ENCODE data around the gene KCNQ4.

The KCNQ4 gene

GRCh38 chr1:40803447-40803846 is 19.9 kb downstream of the KCNQ4 start:
- TF ChIP-seq ZNF274 (IDR thresholded peaks at IDR 0.05; ENCODE audit: low read depth, low read length), result no peak
- no peak overlapping the region for H3K4me3 ChIP-seq (ENCODE audit: low read length)

- TF ChIP-seq ZNF274 (IDR thresholded peaks at IDR 0.05; ENCODE audit: low read depth, low read length), result no peak
- H3K4me3 ChIP-seq (ENCODE audit: low read length), result no peak overlapping the region
Observed at GRCh38 chr1:40803902-40804301, 20.3 kb downstream of the KCNQ4 start.

GRCh38 chr1:40806240-40806639 is 22.7 kb downstream of the KCNQ4 start:
- H3K4me3 ChIP-seq (ENCODE audit: low read length), result no peak overlapping the region
- TF ChIP-seq ZNF274 (IDR thresholded peaks at IDR 0.05; ENCODE audit: low read depth, low read length), result no peak

- no peak for TF ChIP-seq ZNF274 (IDR thresholded peaks at IDR 0.05; ENCODE audit: low read depth, low read length)
- H3K4me3 ChIP-seq (ENCODE audit: low read length), result no peak overlapping the region
Observed at GRCh38 chr1:40806731-40807695, 23.4 kb downstream of the KCNQ4 start.

- no peak for TF ChIP-seq ZNF274 (IDR thresholded peaks at IDR 0.05; ENCODE audit: low read depth, low read length)
- H3K4me3 ChIP-seq (ENCODE audit: low read length), result no peak overlapping the region
Observed at GRCh38 chr1:40808002-40808401, 24.4 kb downstream of the KCNQ4 start.

- no peak for TF ChIP-seq ZNF274 (IDR thresholded peaks at IDR 0.05; ENCODE audit: low read depth, low read length)
- H3K4me3 ChIP-seq (ENCODE audit: low read length), result no peak overlapping the region
Observed at GRCh38 chr1:40808444-40808843, 24.9 kb downstream of the KCNQ4 start.

- no peak overlapping the region for H3K4me3 ChIP-seq (ENCODE audit: low read length)
- TF ChIP-seq ZNF274 (IDR thresholded peaks at IDR 0.05; ENCODE audit: low read depth, low read length), result no peak
Observed at GRCh38 chr1:40808909-40809308, 25.3 kb downstream of the KCNQ4 start.

- H3K4me3 ChIP-seq (ENCODE audit: low read length), result no peak overlapping the region
- TF ChIP-seq ZNF274 (IDR thresholded peaks at IDR 0.05; ENCODE audit: low read depth, low read length), result no peak
Observed at GRCh38 chr1:40810927-40811326, 27.3 kb downstream of the KCNQ4 start.

- no peak overlapping the region for H3K4me3 ChIP-seq (ENCODE audit: low read length)
- TF ChIP-seq ZNF274 (IDR thresholded peaks at IDR 0.05; ENCODE audit: low read depth, low read length), result no peak
Observed at GRCh38 chr1:40815420-40815819, 31.8 kb downstream of the KCNQ4 start.

- peak overlapping the region; percentile 51; the same call in 1 of the 2 replicates for H3K4me3 ChIP-seq (ENCODE audit: low read length)
- TF ChIP-seq ZNF274 (IDR thresholded peaks at IDR 0.05; ENCODE audit: low read depth, low read length), result no peak
Observed at GRCh38 chr1:40817791-40818263, 34.2 kb downstream of the KCNQ4 start.

- TF ChIP-seq ZNF274 (IDR thresholded peaks at IDR 0.05; ENCODE audit: low read depth, low read length), result no peak
Observed at GRCh38 chr1:40818264-40818961, 34.8 kb downstream of the KCNQ4 start.

GRCh38 chr1:40819101-40819500 is 35.5 kb downstream of the KCNQ4 start:
- H3K4me3 ChIP-seq (ENCODE audit: low read length), result no peak overlapping the region
- TF ChIP-seq ZNF274 (IDR thresholded peaks at IDR 0.05; ENCODE audit: low read depth, low read length), result no peak

More at GRCh38 chr1:40818264-40818961, 34.8 kb downstream of the KCNQ4 start:
- peak overlapping the region; percentile 51; the same call in 1 of the 2 replicates for H3K4me3 ChIP-seq (ENCODE audit: low read length)

- no peak for TF ChIP-seq ZNF274 (IDR thresholded peaks at IDR 0.05; ENCODE audit: low read depth, low read length)
Observed at GRCh38 chr1:40820251-40820797, 36.7 kb downstream of the KCNQ4 start.

GRCh38 chr1:40820911-40821693 is 37.5 kb downstream of the KCNQ4 start:
- no peak overlapping the region for H3K4me3 ChIP-seq (ENCODE audit: low read length)
- TF ChIP-seq ZNF274 (IDR thresholded peaks at IDR 0.05; ENCODE audit: low read depth, low read length), result no peak

More at GRCh38 chr1:40820251-40820797, 36.7 kb downstream of the KCNQ4 start:
- H3K4me3 ChIP-seq (ENCODE audit: low read length), result no peak overlapping the region

Measured in GM08714 (cell line).